K562 (cell line): ENCODE data around the gene NUP205. TPM values are rescaled to one million over a fixed set of nuclear protein-coding genes. Genes with fewer than 3 reads are reported as not detected.

Experiments
- ARNT ChIP-seq, 2 experiments: fragments of 450-650 bp; IDR thresholded peaks; 2 replicates each; pipeline ENCODE4 v1.6.1; 2016; ENCODE audit warnings: mild to moderate bottlenecking in 1 of 2
- CBX5 ChIP-seq: IDR thresholded peaks from 2 replicates; pipeline ENCODE4 v1.6.1; 2014; ENCODE audit warnings: low read depth, borderline replicate concordance
- CGGBP1 ChIP-seq: fragments of 250-450 bp; sonication (Bioruptor Pico); IDR thresholded peaks from 2 replicates; pipeline ENCODE4 v1.9.0; 2021; ENCODE audit warnings: mild to moderate bottlenecking
- CHD2 ChIP-seq: IDR thresholded peaks from 2 replicates; pipeline ENCODE4 v1.6.1; 2011; ENCODE audit warnings: low read depth, low read length
- ETS2 ChIP-seq: IDR thresholded peaks from 2 replicates; pipeline ENCODE4 v1.6.1; 2016; ENCODE audit warnings: borderline replicate concordance, missing genetic modification characterization, mild to moderate bottlenecking, moderate library complexity, missing compliant biosample characterization; ENCODE audit not compliant: poor library complexity, severe bottlenecking
- HOMEZ ChIP-seq: fragments of 250-450 bp; sonication (Bioruptor Pico); IDR thresholded peaks from 2 replicates; pipeline ENCODE4 v1.4.0; 2020; ENCODE audit warnings: mild to moderate bottlenecking, moderate library complexity
- HOXB6 ChIP-seq: fragments of 250-450 bp; sonication (Bioruptor Pico); IDR thresholded peaks from 2 replicates; pipeline ENCODE4 v1.5.1; 2022; ENCODE audit warnings: mild to moderate bottlenecking, borderline replicate concordance
- MEIS2 ChIP-seq: fragments of 450-650 bp; IDR thresholded peaks from 2 replicates; pipeline ENCODE4 v1.6.1; 2014; ENCODE audit warnings: mild to moderate bottlenecking; ENCODE audit not compliant: partially characterized antibody
- PCBP1 ChIP-seq: fragments of 200-400 bp; formaldehyde crosslinking; IDR thresholded peaks from 2 replicates; pipeline ENCODE4 v1.6.1; 2018; ENCODE audit warnings: mild to moderate bottlenecking, low read depth, low read length; ENCODE audit not compliant: poor library complexity, severe bottlenecking
- PRPF4 ChIP-seq: fragments of 200-400 bp; formaldehyde crosslinking; IDR thresholded peaks from one replicate; pipeline ENCODE4 v1.6.1; 2017; ENCODE audit warnings: low read length, low read depth, mild to moderate bottlenecking; ENCODE audit not compliant: insufficient read depth, poor library complexity, severe bottlenecking
- RCOR1 ChIP-seq, 2 experiments: IDR thresholded peaks; 2 replicates each; pipeline ENCODE4 v1.6.1; 2012; ENCODE audit warnings: low read depth in 2 of 2, low read length in 2 of 2, borderline replicate concordance in 1 of 2, improper control_type of control experiment in 1 of 2
- SMARCA4 ChIP-seq: fragments of 450-650 bp; IDR thresholded peaks from 2 replicates; pipeline ENCODE4 v1.6.1; 2016
- SPI1 ChIP-seq: IDR thresholded peaks from 2 replicates; pipeline ENCODE4 v1.6.1; 2011; ENCODE audit warnings: low read depth, low read length, control low read depth, borderline replicate concordance
- TAF9B ChIP-seq: fragments of 450-650 bp; IDR thresholded peaks from 2 replicates; pipeline ENCODE4 v1.6.1; 2018; ENCODE audit warnings: mild to moderate bottlenecking; ENCODE audit not compliant: partially characterized antibody
- TRIM25 ChIP-seq: fragments of 450-650 bp; IDR thresholded peaks from 2 replicates; pipeline ENCODE4 v1.7.0; 2016; ENCODE audit warnings: borderline replicate concordance
- ZBTB8A ChIP-seq: fragments of 450-650 bp; IDR thresholded peaks from 2 replicates; pipeline ENCODE4 v1.6.1; 2018; ENCODE audit warnings: mild to moderate bottlenecking, moderate library complexity; ENCODE audit not compliant: partially characterized antibody
- ZNF41 ChIP-seq: fragments of 250-450 bp; sonication (Bioruptor Pico); conservative IDR thresholded peaks from 2 replicates; pipeline ENCODE4 v1.4.0; 2020; ENCODE audit warnings: mild to moderate bottlenecking
- ZNF586 ChIP-seq: fragments of 450-650 bp; formaldehyde crosslinking; conservative IDR thresholded peaks from 2 replicates; pipeline ENCODE4 v1.4.0; 2020; ENCODE audit warnings: mild to moderate bottlenecking, moderate library complexity
- ZNF644 ChIP-seq: fragments of 200-800 bp; sonication (Bioruptor generic); IDR thresholded peaks from 2 replicates; pipeline ENCODE4 v1.6.1; 2016; ENCODE audit warnings: low read depth, missing genetic modification characterization, missing compliant biosample characterization
- ZNF655 ChIP-seq: fragments of 250-450 bp; sonication (Bioruptor Pico); IDR thresholded peaks from 2 replicates; pipeline ENCODE4 v1.5.0; 2021
- ZNF830 ChIP-seq: fragments of 250-450 bp; sonication (Bioruptor Pico); IDR thresholded peaks from 2 replicates; pipeline ENCODE4 v1.5.0; 2021; ENCODE audit warnings: mild to moderate bottlenecking
- polyA plus RNA-seq, 8 experiments: library from polyadenylated mRNA; depleted of rRNA in 4 of 8; stranded (reverse) in 5 of 8; unstranded in 3 of 8; fragments of >200 nt; fragmentation: Nextera tagmentation in 2 of 8; fragmentation: Illumina TruSeq in 1 of 8; extraction: Ambion mirVana in 2 of 8; extraction: Trizol in 1 of 8; gene quantifications; 2 replicates each; pipeline versions ENCODE4 v1.2.1 to v1.2.3, GENCODE V29; 2011 to 2014; ENCODE audit warnings: inconsistent platforms in 1 of 8, missing spikeins in 1 of 8
- total RNA-seq, 7 experiments: library from RNA; depleted of rRNA in 6 of 7; stranded (reverse); fragments of >200 nt in 6 of 7; fragmentation: Illumina TruSeq in 2 of 7; extraction: Trizol in 2 of 7; gene quantifications; 2 replicates each; pipeline versions ENCODE4 v1.2.1 to v1.2.3, GENCODE V29; 2011 to 2021; ENCODE audit warnings: low replicate concordance in 1 of 7
- TF ChIP-seq, protein P1 (sequence below): sonication (generic); formaldehyde crosslinking; IDR thresholded peaks from 2 replicates; pipeline ENCODE4 v1.8.0; 2022; ENCODE audit warnings: mild to moderate bottlenecking, missing genetic modification reagents

Gene NUP205
- total and polyA plus RNA-seq, 9 of the 15 experiments (the other 6 are each of a cell fraction or from before 2014, with no cell fraction given), result 101 to 282 (median 193) TPM

GRCh38 chr7:135664046-135664589, 106.4 kb downstream of the NUP205 start (continued):
- no peak for TF ChIP-seq ZNF655 (CRISPR knock-in tag)
- TF ChIP-seq ZNF586 (CRISPR knock-in tag), result no peak
- TF ChIP-seq TAF9B, result peak; percentile 64
- TF ChIP-seq ZNF830 (CRISPR knock-in tag), result no peak
- TF ChIP-seq RCOR1 (IDR thresholded peaks at IDR 0.05; ENCODE audit: borderline replicate concordance in 1 of 2, low read depth in 2 of 2, low read length in 2 of 2), result peak in 1 of 2 experiments; percentile 79; a peak in 2 of 4 replicates
- TF ChIP-seq HOXB6, result no peak
- TF ChIP-seq ARNT (IDR thresholded peaks at IDR 0.05), result peak; percentile 91 to 97
- TF ChIP-seq ZBTB8A, result no peak
- TF ChIP-seq PRPF4, result no peak
- TF ChIP-seq PCBP1, result no peak
- peak; percentile 69 for TF ChIP-seq MEIS2
- TF ChIP-seq SPI1, result no peak
- no peak for TF ChIP-seq HOMEZ
- TF ChIP-seq CHD2, result no peak
- TF ChIP-seq ZNF41, result no peak
- no peak for TF ChIP-seq TRIM25
- TF ChIP-seq ZNF644, result no peak
- TF ChIP-seq, protein P1, sequence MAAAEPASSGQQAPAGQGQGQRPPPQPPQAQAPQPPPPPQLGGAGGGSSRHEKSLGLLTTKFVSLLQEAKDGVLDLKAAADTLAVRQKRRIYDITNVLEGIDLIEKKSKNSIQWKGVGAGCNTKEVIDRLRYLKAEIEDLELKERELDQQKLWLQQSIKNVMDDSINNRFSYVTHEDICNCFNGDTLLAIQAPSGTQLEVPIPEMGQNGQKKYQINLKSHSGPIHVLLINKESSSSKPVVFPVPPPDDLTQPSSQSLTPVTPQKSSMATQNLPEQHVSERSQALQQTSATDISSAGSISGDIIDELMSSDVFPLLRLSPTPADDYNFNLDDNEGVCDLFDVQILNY (CRISPR knock-in tag), result no peak
- no peak for TF ChIP-seq CGGBP1 (CRISPR knock-in tag)
- TF ChIP-seq ETS2 (tag), result no peak
- TF ChIP-seq SMARCA4, result peak; percentile 99
- TF ChIP-seq CBX5, result no peak
